T-helper 17 cell (primary cell): ENCODE results near the gene AOC3. TPM values are rescaled to one million over a fixed set of nuclear protein-coding genes. Genes with fewer than 3 reads are reported as not detected.

Experiments
- ATAC-seq: fragments of 150-1000 bp; cut with Tn5 transposase; 2 replicates; pipeline ENCODE4 v1.10.0; 2021; ENCODE audit warnings: mild to moderate bottlenecking, moderate library complexity
- DNase-seq, 3 donors: peaks; one replicate each; pipeline versions ENCODE4 v3.0.0 to v3.0.0-alpha.2; 2020 to 2021
- H3K9me3 ChIP-seq: one replicate; pipeline ENCODE4 v1.7.0; 2013; ENCODE audit warnings: low read length, mild to moderate bottlenecking; ENCODE audit not compliant: control insufficient read depth, poor library complexity, severe bottlenecking
- H3K27ac Mint-ChIP-seq: one replicate; pipeline ENCODE4 v1.8.0; 2022; ENCODE audit warnings: mild to moderate bottlenecking, moderate library complexity, mixed read lengths
- H3K27me3 Mint-ChIP-seq: one replicate; pipeline ENCODE4 v1.8.0; 2022; ENCODE audit warnings: mixed read lengths
- H3K36me3 Mint-ChIP-seq: one replicate; pipeline ENCODE4 v1.8.0; 2022; ENCODE audit warnings: low read depth, mixed read lengths
- H3K4me1 Mint-ChIP-seq: one replicate; pipeline ENCODE4 v1.8.0; 2022; ENCODE audit warnings: mild to moderate bottlenecking, mixed read lengths
- H3K4me3 Mint-ChIP-seq: one replicate; pipeline ENCODE4 v1.8.0; 2022; ENCODE audit warnings: mild to moderate bottlenecking, moderate library complexity, mixed read lengths
- total RNA-seq, 4 donors: library from RNA in 2 of 4; stranded (reverse) in 2 of 4; gene quantifications; one replicate each; pipeline ENCODE4 v1.2.3 and lab custom pipeline; 2022 to 2026

AOC3 gene
- total RNA-seq, 2 donors from 2014 or later = 1.0 to 1.1 TPM

DNA sequence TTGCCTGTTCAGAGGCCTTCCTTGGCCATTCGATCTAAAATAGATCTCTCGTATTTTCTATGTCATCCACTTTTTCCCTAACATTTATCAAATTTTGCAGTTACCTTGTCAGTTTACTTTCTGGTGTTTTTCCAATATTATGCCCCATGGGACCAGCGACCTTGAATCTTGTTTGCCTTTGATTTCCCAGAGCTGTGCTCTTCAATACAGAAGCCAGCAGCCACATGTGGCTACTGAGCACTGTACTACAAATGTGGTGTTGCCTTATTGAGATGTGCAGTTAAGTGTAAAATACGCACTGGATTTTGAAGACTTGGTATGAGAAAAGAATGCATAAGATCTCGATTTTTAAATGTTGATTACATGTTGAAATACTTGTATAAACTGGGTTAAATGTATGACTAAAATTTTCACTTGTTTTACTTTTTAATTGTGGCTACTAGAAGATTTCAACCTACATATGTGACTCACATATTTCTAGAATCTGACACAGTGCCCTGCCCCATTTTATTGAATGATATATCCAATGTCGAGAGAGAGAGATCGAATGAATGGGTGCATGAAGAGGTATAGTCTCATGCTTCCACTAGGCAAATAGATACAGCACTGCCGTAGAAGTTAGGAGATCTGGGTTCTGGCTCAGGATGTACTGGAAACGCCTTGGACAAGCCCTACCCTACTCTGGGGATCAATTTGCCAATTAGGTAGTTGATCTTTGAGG is 18.6 kb upstream of the AOC3 start:
- DNase-seq (no peak), ATAC-seq (peak; percentile 24)
- Mint-ChIP-seq H3K4me1 (peaks cover 27% of the 10 kb centered on the region), H3K4me3 (peak overlapping the region; percentile 95), H3K27ac (peak overlapping the region; percentile 99), H3K36me3 (peaks cover 7% of the 10 kb centered on the region), H3K27me3 (peaks cover 9% of the 10 kb centered on the region)
- H3K9me3 ChIP-seq = no peaks in the 10 kb centered on the region

DNA sequence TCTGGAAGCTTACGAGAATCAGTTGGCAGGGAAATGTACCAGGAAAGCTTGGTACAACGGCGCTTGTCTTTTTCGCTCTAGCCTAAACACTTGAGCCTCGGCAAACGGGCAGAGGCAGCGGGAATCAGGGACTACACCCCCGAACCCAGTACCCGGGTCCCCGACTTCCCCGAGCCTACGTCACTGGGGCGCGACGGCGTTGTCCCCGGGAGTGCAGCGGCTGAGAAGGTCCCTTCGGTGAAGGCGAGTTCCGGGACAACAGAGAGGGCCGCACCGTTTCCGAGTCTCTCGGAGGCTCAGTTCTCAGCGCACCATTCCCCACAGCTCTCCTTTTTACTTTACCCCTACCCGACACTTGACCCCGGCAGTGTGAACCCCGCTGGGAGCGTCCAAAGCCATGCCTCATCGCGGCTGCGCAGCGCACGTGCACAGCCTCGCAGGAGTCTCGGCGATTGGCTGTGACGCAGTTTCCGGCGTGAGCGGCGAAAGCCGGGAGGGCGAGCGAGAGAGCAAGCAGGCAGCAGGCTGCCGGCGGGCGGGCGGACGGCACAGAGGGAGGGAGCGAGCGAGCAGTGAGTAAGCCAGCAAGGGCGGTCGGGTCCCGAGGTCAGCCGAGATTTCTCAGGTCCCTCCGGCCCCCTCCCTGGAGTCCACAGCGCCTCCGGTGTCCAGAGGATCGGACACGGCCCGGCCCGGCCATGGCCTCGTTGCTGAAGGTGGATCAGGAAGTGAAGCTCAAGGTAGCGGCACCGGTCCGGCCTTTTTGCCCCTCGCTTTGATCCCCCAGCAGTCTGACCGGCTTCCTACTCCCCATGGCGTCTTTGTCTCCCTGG is 17.8 kb upstream of the AOC3 start, which contains the start of gene PSME3:
PSME3 (plus strand) TSS at position 464 of the 833 bp plus-strand sequence; CDS start at position 699, 235 bp downstream.
- ATAC-seq (peak; percentile 93), DNase-seq (peak; percentile 77 to 81 (median 78))
- Mint-ChIP-seq H3K27ac (peak within 1 kb of the TSS; percentile 99), H3K36me3 (peaks cover 9% of the 10 kb centered on the region), H3K4me1 (peaks cover 29% of the 10 kb centered on the region), H3K27me3 (peaks cover 5% of the 10 kb centered on the region), H3K4me3 (peak within 1 kb of the TSS; percentile 95)
- H3K9me3 ChIP-seq = no peaks in the 10 kb centered on the region

DNA sequence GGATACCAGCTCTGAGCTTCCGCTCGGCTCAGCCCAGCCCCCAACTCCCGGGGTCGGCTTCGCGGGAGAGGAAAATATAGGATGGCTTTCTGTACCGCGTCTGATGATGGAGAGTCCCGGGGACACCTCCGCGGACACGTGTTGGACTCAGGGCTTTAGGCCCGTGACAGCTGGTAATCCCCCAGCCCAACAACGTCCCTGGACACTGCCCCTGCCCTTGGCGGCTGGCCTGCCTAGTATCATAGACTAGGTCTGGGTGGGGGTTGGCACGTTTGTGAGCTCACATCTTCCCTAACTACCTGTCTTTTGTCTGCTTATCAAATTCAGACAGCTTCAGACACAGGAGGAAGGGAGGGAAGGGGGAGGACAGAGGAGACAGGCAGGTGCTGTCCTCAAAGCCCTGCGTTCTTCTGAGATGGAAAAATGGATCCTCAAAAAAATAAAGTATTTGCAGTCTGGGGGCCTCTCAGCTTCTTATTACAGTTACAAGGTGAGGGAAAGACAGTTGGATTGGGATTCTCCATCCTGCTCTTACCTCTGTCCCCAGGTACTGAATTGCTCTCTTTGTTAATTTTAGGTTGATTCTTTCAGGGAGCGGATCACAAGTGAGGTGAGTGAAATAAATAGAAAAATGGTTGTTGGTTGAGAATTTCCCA is 17.1 kb upstream of the AOC3 start:
- Mint-ChIP-seq H3K27ac (peak overlapping the region; percentile 99), H3K27me3 (peaks cover 2% of the 10 kb centered on the region), H3K4me3 (peak overlapping the region; percentile 95), H3K4me1 (peaks cover 29% of the 10 kb centered on the region), H3K36me3 (peaks cover 7% of the 10 kb centered on the region)
- DNase-seq (no peak), ATAC-seq (no peak)
- H3K9me3 ChIP-seq = no peaks in the 10 kb centered on the region

DNA sequence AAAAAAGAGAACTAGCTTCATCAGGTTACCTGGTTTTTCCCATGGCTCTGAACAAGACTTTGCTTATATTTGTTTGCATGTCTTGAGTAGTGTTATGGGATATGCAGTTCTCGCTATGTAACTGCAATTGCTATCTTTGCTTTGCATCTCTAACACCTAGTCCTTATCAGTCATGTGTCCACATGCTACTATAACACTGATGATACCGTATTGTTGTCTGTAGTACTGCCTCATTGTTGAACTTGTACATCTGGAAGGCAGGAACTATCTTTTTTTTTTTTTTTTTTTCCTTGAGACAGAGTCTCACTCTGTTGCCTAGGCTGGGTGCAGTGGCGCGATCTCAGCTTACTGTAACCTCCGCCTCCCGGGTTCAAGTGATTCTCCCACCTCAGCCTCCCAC is 15.3 kb upstream of the AOC3 start:
- no peaks in the 10 kb centered on the region for H3K27me3 Mint-ChIP-seq

DNA sequence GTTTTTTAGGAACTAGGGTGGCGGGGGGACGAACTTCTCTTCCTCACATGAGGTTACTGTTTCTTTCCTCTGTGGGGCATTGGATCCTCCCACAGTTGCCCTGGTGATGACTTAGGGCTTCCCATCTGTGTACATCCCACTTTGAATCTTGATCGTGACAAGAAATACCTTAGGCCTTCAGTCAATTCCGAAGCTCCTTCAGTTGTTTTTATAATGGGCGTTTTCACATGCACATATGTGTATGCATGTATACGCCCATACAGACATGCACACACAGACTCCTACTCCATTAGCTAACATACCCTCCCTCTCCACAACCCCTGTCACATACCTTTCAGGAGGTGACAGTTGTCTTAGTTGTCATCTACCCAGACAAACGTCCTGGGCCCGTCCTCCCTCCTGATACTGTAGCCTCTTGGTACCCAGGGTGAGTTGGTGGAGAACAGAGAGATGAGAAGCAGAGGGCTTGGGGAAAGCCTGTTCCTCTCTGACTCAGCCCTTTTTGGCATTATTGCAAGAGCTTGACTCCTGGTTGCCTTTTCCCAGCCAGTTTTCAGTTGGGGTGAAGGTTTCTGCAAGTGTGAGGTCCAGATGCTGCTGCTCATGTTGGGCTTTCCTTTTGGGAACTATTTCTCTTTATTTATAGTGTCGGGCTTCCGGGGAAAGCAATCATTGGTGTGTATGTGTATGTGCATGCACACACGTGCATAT is 8.9 kb upstream of the AOC3 start:
- ATAC-seq = no peak
- Mint-ChIP-seq H3K4me1 (peaks cover 13% of the 10 kb centered on the region), H3K27ac (no peak overlapping the region), H3K36me3 (peaks cover 7% of the 10 kb centered on the region), H3K27me3 (no peaks in the 10 kb centered on the region), H3K4me3 (no peak overlapping the region)
- DNase-seq = no peak
- no peaks in the 10 kb centered on the region for H3K9me3 ChIP-seq

More for the DNA sequence above, 15.3 kb upstream of the AOC3 start:
- peaks cover 2% of the 10 kb centered on the region for H3K36me3 Mint-ChIP-seq
- no peaks in the 10 kb centered on the region for H3K9me3 ChIP-seq
- DNase-seq (no peak), ATAC-seq (no peak)
- H3K4me1 Mint-ChIP-seq = peaks cover 21% of the 10 kb centered on the region
- H3K4me3 Mint-ChIP-seq = no peak overlapping the region
- H3K27ac Mint-ChIP-seq = no peak overlapping the region

DNA sequence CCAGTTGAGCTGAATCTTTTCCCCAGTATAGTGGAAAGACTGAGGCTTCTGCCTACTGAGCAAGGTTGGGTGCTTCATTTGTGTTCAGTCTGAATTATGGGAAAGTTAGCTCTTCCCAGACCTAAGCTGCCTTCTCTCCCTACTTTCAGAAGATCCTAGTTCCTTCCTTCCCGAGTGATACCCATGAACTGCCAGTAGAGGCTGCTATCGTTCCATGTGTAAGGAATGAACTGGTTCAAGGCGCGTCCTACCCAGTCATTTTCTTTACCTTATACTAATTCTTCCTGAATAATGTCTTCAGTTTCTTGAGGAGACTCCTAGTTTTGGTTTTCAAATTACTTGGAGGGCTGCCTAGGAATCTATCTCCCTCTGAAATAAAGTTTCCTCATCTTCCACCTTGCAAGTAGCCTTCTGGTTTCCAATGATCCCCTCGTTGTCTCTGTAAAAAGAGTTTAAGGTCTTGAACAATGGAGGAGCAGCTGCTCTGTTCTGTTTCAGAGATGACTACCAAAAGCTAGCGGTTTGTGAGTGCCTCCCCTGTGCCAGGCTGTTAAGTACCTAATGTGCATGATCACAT is 7.6 kb upstream of the AOC3 start:
- Mint-ChIP-seq H3K4me3 (no peak overlapping the region), H3K27me3 (no peaks in the 10 kb centered on the region), H3K36me3 (peaks cover 5% of the 10 kb centered on the region), H3K27ac (no peak overlapping the region), H3K4me1 (peaks cover 11% of the 10 kb centered on the region)
- DNase-seq (no peak), ATAC-seq (peak; percentile 42)
- no peaks in the 10 kb centered on the region for H3K9me3 ChIP-seq

DNA sequence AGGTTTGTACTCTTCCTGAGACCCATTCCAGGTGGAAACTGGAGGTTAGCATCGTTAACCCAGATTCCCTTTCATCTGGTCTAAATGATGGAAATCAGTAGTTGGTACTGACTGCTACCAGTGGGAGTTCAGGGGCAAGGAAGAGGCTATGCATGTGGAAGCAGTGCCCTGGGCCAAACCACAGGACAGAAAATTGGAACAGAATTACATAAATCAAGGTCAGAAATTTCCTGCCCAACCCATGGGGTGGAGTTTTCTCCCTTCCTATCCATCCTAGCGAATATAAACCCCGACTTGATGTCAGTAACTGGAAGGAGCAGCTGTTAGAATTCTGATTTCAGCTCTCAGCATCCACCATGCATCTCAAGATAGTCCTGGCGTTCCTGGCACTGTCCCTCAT is 6.7 kb upstream of the AOC3 start, which contains the start of gene AOC2:
AOC2 (plus strand) TSS at position 310 of the 400 bp plus-strand sequence; CDS start at position 357, 47 bp downstream.
- H3K27ac Mint-ChIP-seq = no peak within 1 kb of the TSS
- H3K4me3 Mint-ChIP-seq = no peak within 1 kb of the TSS
- ATAC-seq = no peak
- DNase-seq = no peak
- no peaks in the 10 kb centered on the region for H3K27me3 Mint-ChIP-seq
- peaks cover 5% of the 10 kb centered on the region for H3K36me3 Mint-ChIP-seq
- H3K4me1 Mint-ChIP-seq = peaks cover 11% of the 10 kb centered on the region
- no peaks in the 10 kb centered on the region for H3K9me3 ChIP-seq

DNA sequence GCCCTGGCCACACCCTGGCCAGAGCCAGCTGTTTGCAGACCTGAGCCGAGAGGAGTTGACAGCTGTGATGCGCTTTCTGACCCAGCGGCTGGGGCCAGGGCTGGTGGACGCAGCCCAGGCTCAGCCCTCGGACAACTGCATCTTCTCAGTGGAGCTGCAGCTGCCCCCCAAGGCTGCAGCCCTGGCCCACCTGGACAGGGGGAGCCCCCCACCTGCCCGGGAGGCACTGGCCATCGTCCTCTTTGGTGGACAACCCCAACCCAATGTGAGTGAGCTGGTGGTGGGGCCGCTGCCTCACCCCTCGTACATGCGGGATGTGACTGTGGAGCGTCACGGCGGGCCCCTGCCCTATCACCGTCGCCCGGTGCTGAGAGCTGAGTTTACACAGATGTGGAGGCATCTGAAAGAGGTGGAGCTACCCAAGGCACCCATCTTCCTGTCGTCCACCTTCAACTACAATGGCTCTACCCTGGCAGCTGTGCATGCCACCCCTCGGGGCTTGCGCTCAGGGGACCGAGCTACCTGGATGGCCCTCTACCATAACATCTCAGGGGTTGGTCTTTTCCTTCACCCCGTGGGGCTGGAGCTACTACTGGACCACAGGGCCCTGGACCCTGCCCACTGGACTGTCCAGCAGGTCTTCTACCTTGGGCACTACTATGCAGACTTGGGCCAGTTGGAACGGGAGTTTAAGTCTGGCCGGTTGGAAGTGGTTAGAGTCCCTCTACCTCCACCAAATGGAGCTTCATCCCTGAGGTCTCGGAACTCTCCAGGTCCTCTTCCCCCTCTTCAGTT is 6.0 kb upstream of the AOC3 start:
- ATAC-seq (no peak), DNase-seq (no peak)
- H3K9me3 ChIP-seq = no peaks in the 10 kb centered on the region
- H3K4me1 Mint-ChIP-seq = peaks cover 11% of the 10 kb centered on the region
- no peaks in the 10 kb centered on the region for H3K27me3 Mint-ChIP-seq
- H3K4me3 Mint-ChIP-seq = no peak overlapping the region
- no peak overlapping the region for H3K27ac Mint-ChIP-seq
- peaks cover 5% of the 10 kb centered on the region for H3K36me3 Mint-ChIP-seq

DNA sequence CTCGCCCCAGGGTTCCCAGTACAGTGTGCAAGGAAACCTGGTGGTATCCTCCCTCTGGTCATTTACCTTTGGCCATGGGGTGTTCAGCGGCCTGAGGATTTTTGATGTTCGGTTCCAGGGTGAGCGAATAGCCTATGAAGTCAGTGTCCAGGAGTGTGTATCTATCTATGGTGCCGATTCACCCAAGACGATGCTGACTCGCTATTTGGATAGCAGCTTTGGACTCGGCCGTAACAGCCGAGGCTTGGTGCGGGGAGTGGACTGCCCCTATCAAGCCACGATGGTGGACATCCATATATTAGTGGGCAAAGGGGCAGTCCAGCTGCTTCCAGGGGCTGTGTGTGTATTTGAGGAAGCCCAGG is 5.5 kb upstream of the AOC3 start:
- DNase-seq (no peak), ATAC-seq (no peak)
- Mint-ChIP-seq H3K4me1 (peaks cover 11% of the 10 kb centered on the region), H3K36me3 (peaks cover 5% of the 10 kb centered on the region), H3K27me3 (no peaks in the 10 kb centered on the region), H3K27ac (no peak overlapping the region), H3K4me3 (no peak overlapping the region)
- no peaks in the 10 kb centered on the region for H3K9me3 ChIP-seq

DNA sequence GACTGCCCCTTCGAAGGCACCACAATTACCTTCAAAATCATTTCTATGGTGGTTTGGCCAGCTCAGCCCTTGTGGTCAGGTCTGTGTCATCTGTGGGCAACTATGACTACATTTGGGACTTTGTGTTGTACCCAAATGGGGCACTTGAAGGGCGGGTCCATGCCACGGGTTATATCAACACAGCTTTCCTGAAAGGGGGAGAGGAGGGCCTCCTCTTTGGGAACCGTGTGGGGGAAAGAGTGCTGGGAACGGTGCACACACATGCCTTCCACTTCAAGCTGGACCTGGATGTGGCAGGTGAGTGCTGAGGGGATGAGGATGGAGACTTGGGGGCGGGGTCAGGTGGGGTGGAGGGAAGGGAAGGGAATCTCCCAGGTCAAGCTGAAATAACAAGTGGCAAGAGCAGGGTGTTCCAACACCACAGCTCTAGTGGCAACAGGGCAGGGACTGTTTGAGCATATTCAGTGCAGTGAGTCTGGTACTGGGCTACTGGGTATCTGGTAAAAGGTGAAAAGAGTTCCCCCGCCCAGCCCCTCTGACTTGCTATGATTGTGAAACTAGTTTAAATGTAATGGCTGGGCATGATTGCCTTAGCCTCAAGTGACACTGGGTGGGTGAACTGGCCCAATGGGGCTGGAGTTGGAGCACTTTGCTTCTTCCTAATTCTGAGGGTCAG is 4.9 kb upstream of the AOC3 start:
- DNase-seq = no peak
- peak; percentile 36 for ATAC-seq
- no peaks in the 10 kb centered on the region for H3K27me3 Mint-ChIP-seq
- no peak overlapping the region for H3K4me3 Mint-ChIP-seq
- peak overlapping the region; percentile 78 for H3K27ac Mint-ChIP-seq
- peaks cover 12% of the 10 kb centered on the region for H3K4me1 Mint-ChIP-seq
- peaks cover 5% of the 10 kb centered on the region for H3K36me3 Mint-ChIP-seq
- H3K9me3 ChIP-seq = no peaks in the 10 kb centered on the region

DNA sequence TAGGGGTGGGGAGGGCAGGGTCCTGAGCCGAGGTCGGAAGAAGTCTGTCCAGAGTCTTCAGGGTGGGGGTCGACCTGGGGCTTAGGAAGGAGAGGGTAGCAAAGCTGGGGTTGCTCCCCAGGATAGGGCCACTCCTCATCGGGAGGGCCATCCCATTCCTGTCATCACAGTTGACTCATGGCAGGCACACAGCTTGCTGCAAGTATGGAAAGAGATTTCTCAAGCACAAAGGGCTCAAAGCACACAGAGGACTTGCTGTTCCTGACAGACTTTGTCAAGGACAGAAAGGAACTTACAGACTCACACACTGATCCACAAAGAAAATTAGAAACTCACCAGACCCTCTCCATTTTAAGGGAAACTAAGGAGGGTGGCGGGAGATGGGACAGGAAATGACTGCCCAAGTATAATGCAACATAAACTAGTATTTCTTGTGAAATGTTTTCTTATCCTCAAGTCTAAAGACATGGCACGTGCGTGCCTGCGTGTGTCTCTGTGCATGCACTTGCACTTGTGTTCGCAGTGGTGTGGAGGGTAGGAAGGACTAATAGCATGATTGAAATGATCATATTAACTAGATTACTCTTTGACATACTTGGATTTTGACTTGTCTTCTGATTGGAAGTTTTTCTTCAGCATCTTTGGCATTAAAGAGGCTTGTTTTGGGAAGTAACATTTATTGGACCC is 4.3 kb upstream of the AOC3 start:
- Mint-ChIP-seq H3K27ac (peak overlapping the region; percentile 78), H3K36me3 (peaks cover 5% of the 10 kb centered on the region), H3K27me3 (no peaks in the 10 kb centered on the region), H3K4me3 (no peak overlapping the region), H3K4me1 (peaks cover 12% of the 10 kb centered on the region)
- no peaks in the 10 kb centered on the region for H3K9me3 ChIP-seq
- DNase-seq (no peak), ATAC-seq (peak; percentile 27)
